Trophoblast cell (in vitro differentiated cells and primary cell): Measurements from ENCODE around the gene GALNTL6.

Experiments used
- DNase-seq, 2 donors: peaks; one replicate each; pipeline ENCODE4 v3.0.0-alpha.2; 2016
- H2AFZ ChIP-seq: 2 replicates; pipeline ENCODE4 v1.6.1; 2013; ENCODE audit warnings: low read length, moderate library complexity, mild to moderate bottlenecking; ENCODE audit not compliant: insufficient read depth, poor library complexity
- H2AK5ac ChIP-seq: 2 replicates; pipeline ENCODE4 v1.6.1; 2013; ENCODE audit warnings: mild to moderate bottlenecking, low read length
- H2BK120ac ChIP-seq: 2 replicates; pipeline ENCODE4 v1.6.1; 2013; ENCODE audit warnings: low read length, mild to moderate bottlenecking, moderate library complexity; ENCODE audit not compliant: insufficient read depth, poor library complexity
- H2BK12ac ChIP-seq: 2 replicates; pipeline ENCODE4 v1.6.1; 2013; ENCODE audit warnings: mild to moderate bottlenecking, low read length, moderate library complexity
- H2BK5ac ChIP-seq: 2 replicates; pipeline ENCODE4 v1.6.1; 2013; ENCODE audit warnings: low read length, low read depth, moderate library complexity, mild to moderate bottlenecking; ENCODE audit not compliant: poor library complexity
- H3K14ac ChIP-seq: 2 replicates; pipeline ENCODE4 v1.6.1; 2013; ENCODE audit warnings: mild to moderate bottlenecking, low read length
- H3K18ac ChIP-seq: 2 replicates; pipeline ENCODE4 v1.6.1; 2013; ENCODE audit warnings: mild to moderate bottlenecking, low read length
- H3K23ac ChIP-seq: 2 replicates; pipeline ENCODE4 v1.6.1; 2013; ENCODE audit warnings: low read length
- H3K27ac ChIP-seq: 2 replicates; pipeline ENCODE4 v1.5.1; 2013; ENCODE audit warnings: low read depth, mild to moderate bottlenecking, inconsistent platforms, low read length, moderate library complexity
- H3K27me3 ChIP-seq: 2 replicates; pipeline ENCODE4 v1.6.1; 2013; ENCODE audit warnings: inconsistent platforms, mild to moderate bottlenecking, low read length, moderate library complexity; ENCODE audit not compliant: insufficient read depth
- H3K36me3 ChIP-seq, 2 experiments: 1 replicate in 1 of 2; 2 replicates in 1 of 2; pipeline ENCODE4 v1.6.1; 2013; ENCODE audit warnings: low read length in 2 of 2, mild to moderate bottlenecking in 2 of 2, moderate library complexity in 1 of 2; ENCODE audit not compliant: insufficient read depth in 2 of 2, control insufficient read depth in 1 of 2
- H3K4ac ChIP-seq: 2 replicates; pipeline ENCODE4 v1.6.1; 2013; ENCODE audit warnings: low read depth, mild to moderate bottlenecking, low read length, moderate library complexity
- H3K4me1 ChIP-seq, 2 experiments: 1 replicate in 1 of 2; 2 replicates in 1 of 2; pipeline ENCODE4 v1.6.1; 2013; ENCODE audit warnings: low read length in 2 of 2, mild to moderate bottlenecking in 2 of 2, moderate library complexity in 1 of 2; ENCODE audit not compliant: insufficient read depth in 2 of 2, control insufficient read depth in 1 of 2
- H3K4me2 ChIP-seq: 2 replicates; pipeline ENCODE4 v1.6.1; 2013; ENCODE audit warnings: inconsistent platforms, mild to moderate bottlenecking, low read length, moderate library complexity
- H3K4me3 ChIP-seq: 2 replicates; pipeline ENCODE4 v1.5.1; 2013; ENCODE audit warnings: mild to moderate bottlenecking, low read depth, low read length, inconsistent platforms
- H3K79me1 ChIP-seq: one replicate; pipeline ENCODE4 v1.6.1; 2013; ENCODE audit warnings: low read length
- H3K79me2 ChIP-seq: 2 replicates; pipeline ENCODE4 v1.6.1; 2013; ENCODE audit warnings: low read length, mild to moderate bottlenecking; ENCODE audit not compliant: control insufficient read depth, insufficient read depth, poor library complexity
- H3K9ac ChIP-seq: 2 replicates; pipeline ENCODE4 v1.6.1; 2013; ENCODE audit warnings: mild to moderate bottlenecking, low read length
- H3K9me3 ChIP-seq: 2 replicates; pipeline ENCODE4 v1.6.1; 2013; ENCODE audit warnings: low read depth, mild to moderate bottlenecking, control low read depth, inconsistent platforms, low read length; ENCODE audit not compliant: insufficient read depth
- H4K12ac ChIP-seq: 2 replicates; pipeline ENCODE4 v1.6.1; 2013; ENCODE audit warnings: low read depth, mild to moderate bottlenecking, low read length, moderate library complexity
- H4K8ac ChIP-seq: 2 replicates; pipeline ENCODE4 v1.6.1; 2013; ENCODE audit warnings: low read depth, mild to moderate bottlenecking, low read length, moderate library complexity
- H4K91ac ChIP-seq: one replicate; pipeline ENCODE4 v1.6.1; 2013; ENCODE audit warnings: low read depth, mild to moderate bottlenecking, low read length, moderate library complexity
- WGBS: extraction: QIAGEN DNeasy Blood & Tissue Kit; methylation state at CpG from one replicate; pipeline ENCODE4 v1.1.7; 2013; ENCODE audit warnings: missing lambda C conversion rate; ENCODE audit not compliant: insufficient read length, insufficient coverage; ENCODE audit errors: extremely low coverage; 5-methylcytosine and 5-hydroxymethylcytosine counted together

The GALNTL6 gene

GRCh38 chr4:172819353-172819752 is 1006.1 kb downstream of the GALNTL6 start:
- Histone ChIP-seq H3K14ac (no peak overlapping the region), H2AK5ac (no peak overlapping the region), H4K91ac (no peak overlapping the region), H4K12ac (no peak overlapping the region), H3K4me2 (no peak overlapping the region), H3K27me3 (no peaks in the 10 kb centered on the region), H2BK12ac (no peak overlapping the region), H3K9ac (no peak overlapping the region), H3K23ac (no peak overlapping the region), H3K79me2 (no peaks in the 10 kb centered on the region), H3K4me1 (no peaks in the 10 kb centered on the region), H3K27ac (no peak overlapping the region), H4K8ac (no peak overlapping the region), H3K36me3 (no peaks in the 10 kb centered on the region), H3K18ac (no peak overlapping the region), H3K79me1 (peaks cover 3% of the 10 kb centered on the region), H2AFZ (no peak overlapping the region), H2BK5ac (no peak overlapping the region), H3K4ac (no peak overlapping the region), H3K4me3 (no peak overlapping the region), H2BK120ac (no peak overlapping the region), H3K9me3 (no peaks in the 10 kb centered on the region)
- no CpG with 5 or more reads among the region's 1 CpG for WGBS
- peak in 1 of 2 donors; percentile 38 for DNase-seq

GRCh38 chr4:172822331-172822730 is 1009.1 kb downstream of the GALNTL6 start:
- Histone ChIP-seq H3K36me3 (no peaks in the 10 kb centered on the region), H3K79me2 (no peaks in the 10 kb centered on the region), H3K9ac (no peak overlapping the region), H2BK5ac (no peak overlapping the region), H2AFZ (no peak overlapping the region), H3K18ac (no peak overlapping the region), H3K27me3 (no peaks in the 10 kb centered on the region), H3K4me2 (no peak overlapping the region), H2AK5ac (no peak overlapping the region), H4K8ac (no peak overlapping the region), H3K14ac (no peak overlapping the region), H3K9me3 (no peaks in the 10 kb centered on the region), H3K4me3 (no peak overlapping the region), H3K27ac (no peak overlapping the region), H2BK12ac (no peak overlapping the region), H4K91ac (no peak overlapping the region), H3K4ac (no peak overlapping the region), H3K4me1 (peaks cover 0 to 2% of the 10 kb centered on the region in 2 experiments), H2BK120ac (no peak overlapping the region), H4K12ac (no peak overlapping the region), H3K79me1 (peaks cover 3% of the 10 kb centered on the region), H3K23ac (no peak overlapping the region)
- DNase-seq: no peak
- no CpG with 5 or more reads among the region's 3 CpGs for WGBS

- Histone ChIP-seq H3K27me3 (no peaks in the 10 kb centered on the region), H3K9me3 (peaks cover 4% of the 10 kb centered on the region), H3K9ac (no peak overlapping the region), H3K79me2 (no peaks in the 10 kb centered on the region), H4K91ac (no peak overlapping the region), H2BK12ac (no peak overlapping the region), H3K4me3 (no peak overlapping the region), H4K8ac (no peak overlapping the region), H4K12ac (no peak overlapping the region), H2AFZ (no peak overlapping the region), H2AK5ac (no peak overlapping the region), H3K18ac (no peak overlapping the region), H3K14ac (no peak overlapping the region), H3K4ac (no peak overlapping the region), H3K23ac (no peak overlapping the region), H3K4me1 (peaks cover 0 to 2% of the 10 kb centered on the region in 2 experiments), H3K36me3 (no peaks in the 10 kb centered on the region), H2BK5ac (no peak overlapping the region), H3K79me1 (no peaks in the 10 kb centered on the region), H3K4me2 (no peak overlapping the region), H2BK120ac (no peak overlapping the region), H3K27ac (no peak overlapping the region)
- WGBS: no CpG with 5 or more reads among the region's 5 CpGs
- peak in 1 of 2 donors; percentile 16 for DNase-seq
Observed at GRCh38 chr4:172826346-172826745, 1013.1 kb downstream of the GALNTL6 start.

- Histone ChIP-seq H2BK12ac (peak overlapping the region; percentile 13), H3K79me2 (no peaks in the 10 kb centered on the region), H4K91ac (no peak overlapping the region), H3K14ac (no peak overlapping the region), H2BK120ac (no peak overlapping the region), H2AK5ac (no peak overlapping the region), H3K27me3 (no peaks in the 10 kb centered on the region), H3K27ac (no peak overlapping the region), H3K9ac (no peak overlapping the region), H4K12ac (no peak overlapping the region), H4K8ac (no peak overlapping the region), H2AFZ (no peak overlapping the region), H3K36me3 (no peaks in the 10 kb centered on the region), H3K4me2 (no peak overlapping the region), H3K4me3 (no peak overlapping the region), H3K4ac (no peak overlapping the region), H3K79me1 (no peaks in the 10 kb centered on the region), H3K9me3 (peaks cover 4% of the 10 kb centered on the region), H3K4me1 (peaks cover 0 to 2% of the 10 kb centered on the region in 2 experiments), H2BK5ac (no peak overlapping the region), H3K23ac (no peak overlapping the region), H3K18ac (no peak overlapping the region)
- no CpG with 5 or more reads among the region's 3 CpGs for WGBS
- no peak for DNase-seq
Observed at GRCh38 chr4:172826861-172827260, 1013.7 kb downstream of the GALNTL6 start.
